GM18909 (cell line): ENCODE data around the gene CFAP161.

Experiments
- ATAC-seq: cut with Tn5 transposase; IDR thresholded peaks from one replicate; pipeline ENCODE4 v1.9.1; 2021; ENCODE audit warnings: mild to moderate bottlenecking; ENCODE audit not compliant: unreplicated experiment, poor library complexity

CFAP161 gene

DNA sequence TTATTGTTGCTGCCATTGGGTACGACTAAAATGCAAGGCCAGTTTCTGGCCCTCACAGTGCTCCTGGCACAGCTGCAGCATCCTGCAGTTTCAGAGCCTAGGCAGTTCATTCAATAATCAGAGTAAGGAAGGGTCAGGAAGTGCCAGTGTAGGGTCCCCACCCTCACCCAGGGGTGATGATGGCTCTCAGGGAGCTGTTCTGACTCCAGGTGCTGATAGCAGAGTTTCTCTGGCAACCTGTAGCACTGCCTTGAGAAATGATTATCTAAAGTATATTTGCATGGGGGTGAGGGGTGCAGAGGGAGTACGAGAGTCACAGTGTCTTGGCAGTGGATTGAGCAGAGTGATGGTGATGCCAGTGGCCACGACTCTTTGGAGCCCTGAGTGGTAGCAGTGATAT lies 47.1 kb downstream of the CFAP161 start:
- ATAC-seq = no peak

DNA sequence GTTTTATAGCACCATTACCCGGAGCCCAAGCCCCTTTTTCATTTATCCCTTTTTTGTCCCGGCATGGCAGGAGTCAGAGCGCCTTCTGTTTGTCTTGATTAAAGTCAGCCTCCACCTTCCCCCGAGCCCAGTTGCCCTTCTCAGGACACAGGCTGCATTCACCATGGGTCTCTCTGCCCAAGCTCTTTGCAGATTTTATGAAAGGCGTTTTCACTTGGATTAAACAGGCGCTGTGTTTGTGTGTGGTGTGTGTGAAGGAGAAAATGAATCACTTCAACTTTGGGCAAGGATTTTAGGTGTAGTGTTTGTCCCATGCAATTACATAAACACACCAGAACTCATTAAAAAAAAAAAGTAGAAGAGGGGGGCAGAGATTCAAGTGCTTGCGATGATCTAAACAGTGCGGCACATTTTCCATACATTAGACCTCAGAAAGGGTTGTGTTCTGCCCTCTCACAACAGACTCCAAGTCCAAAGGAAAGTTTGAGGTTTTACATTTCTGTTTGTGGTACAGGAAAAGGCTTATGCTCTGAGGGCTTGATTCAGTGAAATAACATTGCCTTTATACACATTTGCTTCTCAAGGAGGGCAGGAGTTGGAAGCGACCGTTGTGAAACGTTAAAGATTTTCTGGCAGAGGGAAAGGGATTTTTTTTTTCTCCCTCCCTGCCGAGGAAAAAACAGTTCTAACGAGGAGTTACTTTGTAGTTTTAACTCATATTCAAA lies 48.1 kb downstream of the CFAP161 start:
- ATAC-seq = no peak

DNA sequence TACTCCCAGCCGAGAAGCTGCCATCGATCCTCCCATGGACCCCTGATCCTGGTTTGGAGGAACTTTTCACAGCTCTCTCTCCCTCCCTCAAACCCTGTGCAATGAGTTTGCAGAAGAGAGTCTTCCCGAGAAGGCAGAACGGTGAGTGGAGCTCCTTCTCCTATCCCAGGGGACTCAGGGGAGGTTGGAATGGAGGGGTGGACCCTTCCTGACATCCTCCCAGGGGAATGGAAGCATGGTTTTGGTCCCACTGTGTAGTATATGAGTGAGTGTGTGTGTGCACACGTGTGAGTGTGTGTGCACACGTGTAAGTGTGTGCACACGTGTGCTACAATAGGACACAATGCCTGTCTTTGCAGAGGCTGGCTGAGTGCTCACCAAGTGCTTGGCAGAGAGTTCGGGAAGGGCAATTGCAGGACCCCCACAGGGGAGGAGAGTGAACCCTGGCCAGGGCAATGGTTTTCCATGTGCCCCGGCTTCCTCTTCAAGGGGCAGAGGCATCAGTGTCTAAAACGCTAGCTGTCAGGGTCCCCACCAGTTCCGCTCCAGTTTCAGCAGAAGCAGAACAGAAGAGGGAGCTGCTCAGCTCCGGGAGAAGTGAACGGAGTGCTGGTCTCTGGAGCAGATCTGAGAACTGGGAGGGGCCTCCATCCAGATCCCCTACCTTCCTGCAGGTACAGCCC lies 48.8 kb downstream of the CFAP161 start:
- ATAC-seq = no peak

GRCh38 chr15:81183439-81183775 lies 49.3 kb downstream of the CFAP161 start:
- no peak for ATAC-seq

GRCh38 chr15:81184188-81184587 lies 50.1 kb downstream of the CFAP161 start:
- no peak for ATAC-seq

GRCh38 chr15:81185631-81186295 lies 51.7 kb downstream of the CFAP161 start:
- no peak for ATAC-seq

GRCh38 chr15:81188354-81188753 lies 54.3 kb downstream of the CFAP161 start:
- ATAC-seq = no peak

- ATAC-seq = no peak
Observed at GRCh38 chr15:81189583-81190283, 55.7 kb downstream of the CFAP161 start.

DNA sequence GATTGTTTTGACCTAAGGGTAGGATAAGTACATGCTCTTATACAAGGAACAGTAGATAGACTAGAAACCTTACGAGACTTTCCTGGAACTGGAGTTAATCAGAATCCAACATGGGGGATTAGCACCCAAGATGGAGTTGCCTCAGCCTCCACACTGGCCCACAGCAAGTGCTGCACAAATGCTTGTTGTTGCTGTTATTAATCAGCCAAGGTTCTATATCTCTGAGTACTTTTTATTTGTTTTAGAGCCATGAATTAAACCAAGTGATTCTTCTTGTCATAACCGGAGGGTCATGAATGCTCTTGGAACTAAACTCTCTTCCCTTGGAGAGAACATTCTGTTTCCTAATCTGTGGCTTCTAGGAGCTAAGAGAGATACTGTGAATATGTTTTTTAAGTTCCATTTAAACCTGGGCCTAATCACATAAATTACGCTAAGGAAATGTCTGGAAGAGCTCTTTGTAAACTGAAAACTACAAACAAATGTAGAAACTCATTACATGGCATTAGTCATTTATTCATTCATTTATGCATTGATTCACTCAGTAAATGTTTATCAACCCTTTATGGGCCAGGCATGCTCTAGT lies 56.9 kb downstream of the CFAP161 start:
- no peak for ATAC-seq

DNA sequence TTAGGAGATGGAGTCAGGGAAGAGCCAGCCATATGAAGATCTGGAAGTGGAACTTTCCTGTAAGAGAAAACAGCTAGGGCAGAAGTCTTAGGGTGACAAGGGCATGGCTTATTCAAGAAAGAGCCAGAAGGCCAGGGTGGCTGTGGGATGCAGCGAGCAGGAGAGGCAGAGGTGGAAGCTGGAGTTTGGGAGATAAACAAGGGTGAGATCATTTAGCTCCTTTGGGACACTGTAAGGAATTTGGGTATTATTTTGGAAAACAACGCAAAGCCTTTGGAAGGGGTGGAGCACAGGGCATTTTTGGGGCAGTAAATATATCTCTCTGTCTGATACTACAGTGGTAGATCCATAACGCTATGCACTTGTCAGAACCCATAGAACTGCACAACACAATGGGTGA lies 57.6 kb downstream of the CFAP161 start:
- ATAC-seq = no peak

GRCh38 chr15:81194723-81195122 lies 60.7 kb downstream of the CFAP161 start:
- no peak for ATAC-seq

DNA sequence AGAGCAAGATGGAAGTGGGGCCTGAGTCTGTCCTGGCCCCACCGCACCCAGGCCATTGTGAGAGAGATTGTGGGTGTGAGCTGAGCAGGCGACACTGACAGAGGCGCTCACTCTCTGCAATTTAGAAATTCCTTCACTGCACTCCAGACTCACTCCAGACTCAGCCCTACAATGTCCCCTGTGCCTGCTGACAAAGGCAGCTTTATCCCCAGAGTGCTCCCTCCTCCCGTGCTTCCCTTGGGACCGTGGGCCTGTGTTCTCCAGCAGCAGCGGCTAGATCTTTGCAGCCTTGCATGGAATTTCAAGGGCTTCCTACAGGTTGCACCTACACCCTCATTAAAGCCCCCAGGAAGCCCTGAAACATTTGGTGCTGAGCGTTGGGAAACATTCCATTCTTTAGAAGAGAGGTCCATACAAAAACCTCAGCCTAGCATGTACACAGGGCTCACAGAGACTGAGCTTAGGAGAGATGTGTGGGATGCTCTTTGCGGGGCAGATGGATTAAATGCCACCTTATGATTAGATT lies 61.3 kb downstream of the CFAP161 start:
- ATAC-seq = no peak

DNA sequence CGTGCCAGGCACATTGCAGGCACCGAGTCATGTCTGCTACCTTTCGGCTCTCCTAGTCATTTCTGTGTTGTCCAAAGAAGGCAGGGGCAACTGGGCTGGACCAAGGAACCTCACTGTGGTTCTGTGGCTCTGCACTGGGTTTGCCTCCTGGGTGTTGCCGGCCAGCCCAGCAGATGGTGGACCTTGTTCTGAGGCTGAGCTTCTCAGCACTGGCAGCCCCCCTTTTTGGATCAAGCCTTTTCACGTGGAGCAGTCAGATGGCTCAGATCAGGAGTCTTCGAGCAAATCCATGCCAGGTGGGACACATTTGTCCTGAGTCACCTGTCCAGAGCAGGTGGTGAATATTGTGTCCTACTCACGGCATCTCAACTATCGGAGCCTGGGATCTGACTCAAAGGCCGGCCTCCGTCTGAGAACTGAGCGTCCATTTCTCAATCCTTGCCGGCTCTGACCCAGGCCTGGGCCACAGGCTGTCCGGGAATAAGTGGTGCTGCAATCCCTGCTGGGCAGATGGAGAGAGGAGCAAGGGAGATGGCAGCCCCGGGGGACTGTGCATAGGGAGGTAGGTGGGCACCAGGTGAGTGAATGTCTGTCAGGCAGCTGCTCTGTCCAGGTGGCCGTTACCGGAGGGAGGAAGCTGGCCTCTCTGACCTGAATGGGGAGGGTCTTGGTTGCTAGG lies 62.6 kb downstream of the CFAP161 start, which contains the start of gene IL16:
TSS of gene IL16 (plus strand) at position 304 of the 679 bp plus-strand sequence. CDS start 28,521 bp downstream, outside the sequence.
- no peak for ATAC-seq

- ATAC-seq = no peak
Observed at GRCh38 chr15:81197255-81197630, 63.2 kb downstream of the CFAP161 start.

- ATAC-seq = no peak
Observed at GRCh38 chr15:81197688-81198281, 63.7 kb downstream of the CFAP161 start.
